HTR-8/SVneo (cell line): ENCODE results near the gene GLE1.
"Not testable (repeated sequence)": the region's sequence is repeated elsewhere in the genome, so short reads cannot be mapped to it uniquely, and the experiment has no call there.

Experiments used
- DNase-seq: peaks from one replicate; pipeline ENCODE4 v3.0.0; 2011; ENCODE audit warnings: low spot score, mixed read lengths; ENCODE audit not compliant: insufficient read length
- FAIRE-seq: peaks from 2 replicates; lab custom pipeline; 2011; peaks lifted over from hg19 to GRCh38; lab: Jason Lieb, UNC

GLE1 gene

DNA sequence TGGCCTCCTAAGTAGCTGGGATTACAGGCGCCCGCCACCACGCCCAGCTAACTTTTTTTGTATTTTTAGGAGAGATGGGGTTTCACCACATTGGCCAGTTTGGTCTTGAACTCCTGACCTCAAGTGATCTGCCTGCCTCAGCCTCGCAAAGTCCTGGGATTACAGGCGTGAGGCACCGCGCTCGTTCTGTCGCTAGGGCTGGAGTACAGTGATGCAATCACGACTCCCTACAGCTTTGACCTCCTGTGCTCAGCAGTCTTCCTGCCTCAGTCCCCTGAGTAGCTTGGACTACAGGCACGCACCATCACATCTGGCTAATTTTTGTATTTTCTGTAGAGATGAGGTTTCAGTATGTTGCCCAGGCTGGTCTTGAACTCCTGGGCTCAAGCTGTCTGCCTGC, 82.4 kb downstream of the GLE1 start:
- FAIRE-seq, DNase-seq: not testable (repeated sequence)

DNA sequence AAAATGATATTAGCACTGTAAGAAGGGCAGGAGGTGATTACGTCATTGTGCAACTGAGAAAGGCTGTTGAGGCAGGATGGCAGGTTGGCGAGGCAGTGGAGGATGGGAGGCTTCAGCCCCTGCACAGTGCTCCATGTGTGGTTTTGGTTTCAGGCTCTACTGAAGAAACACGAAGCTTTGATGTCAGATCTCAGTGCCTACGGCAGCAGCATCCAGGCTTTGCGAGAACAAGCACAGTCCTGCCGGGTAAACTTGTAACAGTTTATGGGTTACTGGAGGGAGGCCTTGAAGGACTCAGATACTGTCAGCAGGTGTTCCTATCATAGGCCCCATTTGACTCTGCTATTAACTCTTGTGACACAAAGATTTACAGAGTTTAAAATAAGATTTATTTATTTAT, 82.9 kb downstream of the GLE1 start:
- FAIRE-seq (no peak), DNase-seq (no peak)

DNA sequence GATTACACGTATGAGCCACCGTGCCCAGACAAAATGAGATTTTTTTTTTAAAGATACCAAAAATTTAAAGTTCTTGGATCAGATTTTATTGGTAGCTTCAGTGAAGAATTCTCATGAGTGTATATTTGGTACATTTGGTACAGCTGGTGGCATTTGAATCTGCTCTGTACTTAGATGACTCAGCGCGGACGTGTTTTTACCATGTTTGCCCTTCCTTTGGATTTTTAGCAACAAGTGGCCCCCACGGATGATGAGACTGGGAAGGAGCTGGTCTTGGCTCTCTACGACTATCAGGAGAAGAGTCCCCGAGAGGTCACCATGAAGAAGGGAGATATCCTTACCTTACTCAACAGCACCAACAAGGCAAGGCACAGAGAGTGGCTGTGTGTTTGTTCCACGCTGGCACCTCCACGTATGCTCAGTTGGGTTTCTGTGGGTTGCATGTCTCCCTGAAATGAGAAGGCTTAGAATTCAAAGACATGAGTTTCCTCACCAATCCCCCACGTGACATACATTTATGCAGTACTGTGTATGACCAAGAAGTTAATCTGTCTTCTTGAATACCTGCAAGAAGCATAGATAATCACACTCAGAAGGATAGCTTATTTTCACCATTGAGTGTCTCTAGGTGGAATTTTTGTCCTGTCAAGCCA, 84.2 kb downstream of the GLE1 start:
- FAIRE-seq (no peak), DNase-seq (no peak)
